ENCODE results near the gene IL18BP. TPM values are rescaled to one million over a fixed set of nuclear protein-coding genes. Genes with fewer than 3 reads are reported as not detected.
A peak's percentile ranks its signal among the peaks of the same experiment; 100 is the strongest.

IL18BP gene
- total and polyA plus RNA-seq, 10 of the 15 experiments (the other 5 are each of a cell fraction or from before 2014, with no cell fraction given) = 2.6 to 18.1 (median 10.7) TPM

- TF ChIP-seq ZZZ3 (IDR thresholded peaks at IDR 0.05; ENCODE audit: control insufficient read depth, insufficient read length, low read depth) = no peak
- no peak for TF ChIP-seq NR2C1 (IDR thresholded peaks at IDR 0.05)
- TF ChIP-seq TCF3 (IDR thresholded peaks at IDR 0.05; ENCODE audit: borderline replicate concordance, insufficient read depth, low read depth, low read length) = no peak
- peak; percentile 86 for TF ChIP-seq EED (IDR thresholded peaks at IDR 0.05; ENCODE audit: low read depth)
- no peak for TF ChIP-seq BRCA1 (IDR thresholded peaks at IDR 0.05; ENCODE audit: low read depth, low read length)
- no peak for TF ChIP-seq SREBF1 (IDR thresholded peaks at IDR 0.05; ENCODE audit: low read length)
- TF ChIP-seq EGR1 (IDR thresholded peaks at IDR 0.05; ENCODE audit: borderline replicate concordance in 1 of 2, low read depth in 2 of 2, low read length in 2 of 2) = peak in 1 of 2 experiments; percentile 11; a peak in 1 of 3 replicates
- TF ChIP-seq NFXL1 (IDR thresholded peaks at IDR 0.05; ENCODE audit: borderline replicate concordance) = no peak
- TF ChIP-seq RAD51 (IDR thresholded peaks at IDR 0.05) = 0 out of 2 replicates have a peak, but pooled peaks have one; percentile 48
- TF ChIP-seq MEF2B (IDR thresholded peaks at IDR 0.05; ENCODE audit: partially characterized antibody, poor library complexity, severe bottlenecking) = no peak
- no peak for TF ChIP-seq MYC (IDR thresholded peaks at IDR 0.05; ENCODE audit: insufficient read depth, insufficient read length, insufficient replicate concordance, low read length, severe bottlenecking)
- no peak for TF ChIP-seq CEBPB (IDR thresholded peaks at IDR 0.05; ENCODE audit: borderline replicate concordance in 1 of 2, low read depth in 2 of 2, low read length in 2 of 2)
- peak; percentile 75 for TF ChIP-seq FOXM1 (IDR thresholded peaks at IDR 0.05; ENCODE audit: low read depth, low read length)
- no peak for TF ChIP-seq RFX5 (IDR thresholded peaks at IDR 0.05; ENCODE audit: low read depth, low read length)
- TF ChIP-seq ZBED1 (IDR thresholded peaks at IDR 0.05; ENCODE audit: borderline replicate concordance) = no peak
- TF ChIP-seq JUNB (IDR thresholded peaks at IDR 0.05) = peak; percentile 69
- peak; percentile 60; the same call in 1 of the 2 replicates for TF ChIP-seq PKNOX1 (IDR thresholded peaks at IDR 0.05)
- no peak for TF ChIP-seq MAX (IDR thresholded peaks at IDR 0.05; ENCODE audit: low read depth, low read length)
- no peak for TF ChIP-seq ZBTB33 (IDR thresholded peaks at IDR 0.05)
- no peak for TF ChIP-seq ELK1 (IDR thresholded peaks at IDR 0.05; ENCODE audit: low read depth, low read length)
- TF ChIP-seq E4F1 (IDR thresholded peaks at IDR 0.05; ENCODE audit: borderline replicate concordance, partially characterized antibody) = no peak
- no peak for TF ChIP-seq MYB (IDR thresholded peaks at IDR 0.05; ENCODE audit: borderline replicate concordance, low read depth, low read length)
- TF ChIP-seq NFIC (IDR thresholded peaks at IDR 0.05; ENCODE audit: low read depth, low read length) = peak; percentile 89
- TF ChIP-seq NFYB (IDR thresholded peaks at IDR 0.05; ENCODE audit: insufficient read depth, low read depth, low read length) = no peak
- TF ChIP-seq RCOR1 (conservative IDR thresholded peaks at IDR 0.05; ENCODE audit: low read depth, low read length) = 0 out of 2 replicates have a peak, but pooled peaks have one; percentile 48
These were observed 7.2 kb upstream of the IL18BP start (continued) for GRCh38 chr11:71991494-71991893.

All from GM12878 (cell line).